ENCODE data around the gene PRELID1. TPM values are rescaled to one million over a fixed set of nuclear protein-coding genes. Genes with fewer than 3 reads are reported as not detected.
A peak's percentile ranks its signal among the peaks of the same experiment; 100 is the strongest.

The PRELID1 gene
- total and polyA plus RNA-seq, 11 donors = 30.3 to 160 (median 42.4) TPM

DNA sequence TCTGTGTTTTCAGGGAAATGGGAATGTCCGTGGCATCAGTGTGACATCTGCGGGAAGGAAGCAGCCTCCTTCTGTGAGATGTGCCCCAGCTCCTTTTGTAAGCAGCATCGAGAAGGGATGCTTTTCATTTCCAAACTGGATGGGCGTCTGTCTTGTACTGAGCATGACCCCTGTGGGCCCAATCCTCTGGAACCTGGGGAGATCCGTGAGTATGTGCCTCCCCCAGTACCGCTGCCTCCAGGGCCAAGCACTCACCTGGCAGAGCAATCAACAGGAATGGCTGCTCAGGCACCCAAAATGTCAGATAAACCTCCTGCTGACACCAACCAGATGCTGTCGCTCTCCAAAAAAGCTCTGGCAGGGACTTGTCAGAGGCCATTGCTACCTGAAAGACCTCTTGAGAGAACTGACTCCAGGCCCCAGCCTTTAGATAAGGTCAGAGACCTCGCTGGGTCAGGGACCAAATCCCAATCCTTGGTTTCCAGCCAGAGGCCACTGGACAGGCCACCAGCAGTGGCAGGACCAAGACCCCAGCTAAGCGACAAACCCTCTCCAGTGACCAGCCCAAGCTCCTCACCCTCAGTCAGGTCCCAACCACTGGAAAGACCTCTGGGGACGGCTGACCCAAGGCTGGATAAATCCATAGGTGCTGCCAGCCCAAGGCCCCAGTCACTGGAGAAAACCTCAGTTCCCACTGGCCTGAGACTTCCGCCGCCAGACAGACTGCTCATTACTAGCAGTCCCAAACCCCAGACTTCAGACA, 9.6 kb upstream of the PRELID1 start:
- Histone ChIP-seq H3K27me3 (no peaks in the 10 kb centered on the region), H3K4me3 (no peak overlapping the region), H3K27ac (no peak overlapping the region), H3K9me3 (no peaks in the 10 kb centered on the region), H3K4me1 (peaks cover 0 to 33% (median 16%) of the 10 kb centered on the region in 12 donors), H3K36me3 (peaks cover 0 to 91% (median 73%) of the 10 kb centered on the region in 9 donors)
- no peak for TF ChIP-seq CTCF (IDR thresholded peaks at IDR 0.05)
- no peak for TF ChIP-seq POLR2A (IDR thresholded peaks at IDR 0.05)
- 88 to 91% (median 90%) methylated on average over 10 to 12 of the region's 12 CpGs for WGBS, 4 donors
- DNase-seq (no peak), ATAC-seq (peak in 1 of 4 donors; percentile 3)
- intact Hi-C loops (cut with DNase I) = loop anchor here in 2 of 10 donors (10.0 kb wide), 1 partner anchor 179 kb away; no protein-coding TSS in a partner anchor

DNA sequence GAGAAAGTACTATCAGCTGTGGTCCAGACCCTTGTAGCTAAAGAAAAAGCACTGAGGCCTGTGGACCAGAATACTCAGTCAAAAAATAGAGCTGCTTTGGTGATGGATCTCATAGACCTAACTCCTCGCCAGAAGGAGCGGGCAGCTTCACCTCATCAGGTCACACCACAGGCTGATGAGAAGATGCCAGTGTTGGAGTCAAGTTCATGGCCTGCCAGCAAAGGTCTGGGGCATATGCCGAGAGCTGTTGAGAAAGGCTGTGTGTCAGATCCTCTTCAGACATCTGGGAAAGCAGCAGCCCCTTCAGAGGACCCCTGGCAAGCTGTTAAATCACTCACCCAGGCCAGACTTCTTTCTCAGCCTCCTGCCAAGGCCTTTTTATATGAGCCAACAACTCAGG, 9.0 kb upstream of the PRELID1 start:
- no peaks in the 10 kb centered on the region for H3K9me3 ChIP-seq
- peak in 2 of 5 donors; percentile 45 to 62 for DNase-seq
- peaks cover 0 to 89% (median 66%) of the 10 kb centered on the region in 9 donors for H3K36me3 ChIP-seq
- ATAC-seq = peak in 3 of 4 donors; percentile 27 to 74 (median 60)
- H3K4me3 ChIP-seq = no peak overlapping the region
- intact Hi-C loops (cut with DNase I) = loop anchor here in 3 of 10 donors (5.0 to 10.0 kb wide), 2 partner anchors 180 to 182 kb away; no protein-coding TSS in a partner anchor
- TF ChIP-seq POLR2A (IDR thresholded peaks at IDR 0.05) = no peak
- no peak for TF ChIP-seq CTCF (IDR thresholded peaks at IDR 0.05)
- 42 to 79% (median 58%) methylated on average over 3 of the region's 3 CpGs for WGBS, 4 donors
- peaks cover 0 to 35% (median 17%) of the 10 kb centered on the region in 12 donors for H3K4me1 ChIP-seq
- peak overlapping the region in 1 of 12 donors; percentile 71 for H3K27ac ChIP-seq
- H3K27me3 ChIP-seq = no peaks in the 10 kb centered on the region

DNA sequence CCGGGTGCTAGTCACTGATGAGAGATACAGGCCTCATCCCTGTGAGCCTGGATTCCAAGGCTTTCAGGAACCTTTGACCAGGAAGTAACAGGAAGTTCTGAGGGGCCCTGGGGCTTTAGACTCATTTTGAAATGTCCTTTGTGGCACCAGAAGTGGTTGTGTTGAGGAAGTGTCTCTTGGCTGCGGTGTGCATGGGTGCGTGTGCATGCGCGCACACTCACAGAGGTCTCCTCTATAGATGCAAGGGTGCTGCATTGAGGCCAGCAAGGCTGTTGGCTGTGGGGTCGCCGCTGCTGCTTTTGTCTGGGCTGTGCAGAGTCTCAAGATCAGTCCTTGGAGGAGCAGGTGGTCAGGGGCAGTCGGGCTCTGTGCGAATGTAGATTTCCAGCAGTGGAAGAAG, 7.7 kb upstream of the PRELID1 start:
- Histone ChIP-seq H3K4me1 (peaks cover 0 to 48% (median 29%) of the 10 kb centered on the region in 12 donors), H3K27ac (peak overlapping the region in 3 of 12 donors; percentile 18 to 71 (median 52)), H3K27me3 (no peaks in the 10 kb centered on the region), H3K36me3 (peaks cover 0 to 76% (median 55%) of the 10 kb centered on the region in 9 donors), H3K4me3 (no peak overlapping the region), H3K9me3 (no peaks in the 10 kb centered on the region)
- 77 to 93% (median 80%) methylated on average over 8 to 9 of the region's 9 CpGs for WGBS, 4 donors
- DNase-seq = no peak
- intact Hi-C loops (cut with DNase I) = loop anchor here in 3 of 10 donors (5.0 to 10.0 kb wide), 2 partner anchors 181 to 184 kb away; no protein-coding TSS in a partner anchor
- TF ChIP-seq POLR2A (IDR thresholded peaks at IDR 0.05) = no peak
- no peak for TF ChIP-seq CTCF (IDR thresholded peaks at IDR 0.05)
- peak in 1 of 4 donors; percentile 5 for ATAC-seq

DNA sequence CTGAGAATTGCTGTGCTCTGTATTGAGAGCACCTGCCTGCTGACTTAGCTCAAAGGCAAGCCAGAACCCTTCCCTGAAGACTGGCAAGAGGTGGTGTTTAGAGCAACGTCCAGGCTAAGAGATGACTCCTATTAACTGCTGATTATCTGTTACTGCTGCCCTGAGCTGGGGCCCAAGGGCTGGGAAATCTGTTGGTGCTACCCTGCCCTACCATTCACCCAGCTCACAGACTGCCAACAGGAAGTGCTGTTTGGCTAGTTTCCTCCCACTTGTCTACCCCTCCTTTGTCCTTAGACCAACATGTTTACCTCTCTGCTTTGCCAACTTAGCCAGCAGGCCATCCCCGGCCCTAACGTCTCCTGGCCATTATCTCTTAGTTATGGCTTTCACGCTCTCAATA, 7.0 kb upstream of the PRELID1 start:
- H3K4me1 ChIP-seq = peaks cover 0 to 55% (median 36%) of the 10 kb centered on the region in 12 donors
- ATAC-seq (peak in 2 of 4 donors; percentile 16 to 33), DNase-seq (no peak)
- peak overlapping the region in 1 of 12 donors; percentile 15 for H3K4me3 ChIP-seq
- peaks cover 0 to 76% (median 48%) of the 10 kb centered on the region in 9 donors for H3K36me3 ChIP-seq
- WGBS, 4 donors = 23 to 31% (median 24%) methylated on average over 4 of the region's 4 CpGs
- no peak for TF ChIP-seq POLR2A (IDR thresholded peaks at IDR 0.05)
- TF ChIP-seq CTCF (IDR thresholded peaks at IDR 0.05) = no peak
- H3K27me3 ChIP-seq = no peaks in the 10 kb centered on the region
- intact Hi-C loops (cut with DNase I) = loop anchor here in 3 of 10 donors (5.0 to 10.0 kb wide), 2 partner anchors 182 to 184 kb away; no protein-coding TSS in a partner anchor
- peak overlapping the region in 6 of 12 donors; percentile 1 to 71 (median 29) for H3K27ac ChIP-seq
- no peaks in the 10 kb centered on the region for H3K9me3 ChIP-seq
